ENCODE data around the gene BIRC2.

- TF ChIP-seq POLR2A (IDR thresholded peaks at IDR 0.05), result no peak
- no peak for TF ChIP-seq CTCF (IDR thresholded peaks at IDR 0.05)
- TF ChIP-seq EP300 (IDR thresholded peaks at IDR 0.05), result no peak
These were observed 15.7 kb upstream of the BIRC2 start for GRCh38 chr11:102331341-102331740.
